PC-3 (cell line): Measurements from ENCODE around the gene VILL. TPM values are rescaled to one million over a fixed set of nuclear protein-coding genes. Genes with fewer than 3 reads are reported as not detected.

ENCODE experiments used
- ATAC-seq: fragments of 200-7000 bp; cut with Tn5 transposase; 2 replicates; pipeline ENCODE4 v1.9.1; 2020; ENCODE audit warnings: mild to moderate bottlenecking, moderate library complexity
- BruUV-seq: library from RNA; stranded (reverse); fragments of 400-500 nt; replicated peaks from 2 replicates; lab custom pipeline; 2021; lab: Mats Ljungman, UMichigan
- CTCF ChIA-PET: fragments of 300-600 bp; sonication (Branson Sonifier 250); formaldehyde crosslinking; loops from one replicate; lab custom pipeline; 2022; ENCODE audit warnings: antibody characterized with exemption; lab: Charles Lee
- POLR2A ChIA-PET: fragments of 300-600 bp; sonication (Branson Sonifier 250); formaldehyde crosslinking; loops from one replicate; lab custom pipeline; 2022; ENCODE audit warnings: antibody characterized with exemption; ENCODE audit not compliant: unreplicated experiment; lab: Charles Lee
- DNase-seq: peaks from one replicate; pipeline ENCODE4 v3.0.0-alpha.2; 2015
- H2AFZ ChIP-seq: fragments of 300-600 bp; sonication (generic); 2 replicates; pipeline ENCODE4 v1.6.0; 2016; ENCODE audit warnings: antibody characterized with exemption, low read length
- H3F3A ChIP-seq: fragments of 300-600 bp; sonication (generic); one replicate; pipeline ENCODE4 v1.6.0; 2017; ENCODE audit warnings: antibody characterized with exemption, low read length, control low read depth, mild to moderate bottlenecking; ENCODE audit not compliant: unreplicated experiment
- H3K27ac ChIP-seq: fragments of 300-600 bp; sonication (generic); 2 replicates; pipeline ENCODE4 v1.5.1; 2016; ENCODE audit warnings: mild to moderate bottlenecking, low read length
- H3K27me3 ChIP-seq: fragments of 300-600 bp; sonication (generic); 2 replicates; pipeline ENCODE4 v1.6.1; 2016; ENCODE audit warnings: low read length, mixed read lengths
- H3K36me3 ChIP-seq: fragments of 300-600 bp; sonication (generic); 2 replicates; pipeline ENCODE4 v1.6.1; 2016; ENCODE audit warnings: low read depth, mixed run types, low read length, mixed read lengths
- H3K4me1 ChIP-seq: fragments of 300-600 bp; sonication (generic); 2 replicates; pipeline ENCODE4 v1.5.1; 2016; ENCODE audit warnings: low read length; ENCODE audit not compliant: insufficient read depth
- H3K4me2 ChIP-seq: fragments of 300-600 bp; sonication (generic); 2 replicates; pipeline ENCODE4 v1.6.0; 2016; ENCODE audit warnings: low read length
- H3K4me3 ChIP-seq: fragments of 300-600 bp; sonication (generic); 2 replicates; pipeline ENCODE4 v1.5.1; 2016; ENCODE audit warnings: mild to moderate bottlenecking, low read length, mixed read lengths
- H3K79me2 ChIP-seq: fragments of 300-600 bp; sonication (generic); 2 replicates; pipeline ENCODE4 v1.6.1; 2017; ENCODE audit warnings: low read length, mixed read lengths
- H3K9ac ChIP-seq: fragments of 300-600 bp; sonication (generic); 2 replicates; pipeline ENCODE4 v1.6.0; 2016; ENCODE audit warnings: mild to moderate bottlenecking, low read length
- H3K9me2 ChIP-seq: fragments of 300-600 bp; sonication (generic); replicated peaks from 2 replicates; pipeline ENCODE4 v1.6.1; 2016; ENCODE audit warnings: mixed run types, low read length, mixed read lengths
- H3K9me3 ChIP-seq: fragments of 300-600 bp; sonication (generic); 2 replicates; pipeline ENCODE4 v1.6.1; 2016; ENCODE audit warnings: low read length, mixed read lengths
- H4K20me1 ChIP-seq: fragments of 300-600 bp; sonication (generic); 2 replicates; pipeline ENCODE4 v1.6.1; 2016; ENCODE audit warnings: low read length, mixed read lengths
- EZH2 ChIP-seq: fragments of 300-600 bp; sonication (generic); IDR thresholded peaks from one replicate; pipeline ENCODE4 v1.6.1; 2017; ENCODE audit warnings: antibody characterized with exemption, mild to moderate bottlenecking, low read length; ENCODE audit not compliant: unreplicated experiment
- EZH2phosphoT487 ChIP-seq: fragments of 300-600 bp; sonication (generic); IDR thresholded peaks from 2 replicates; pipeline ENCODE4 v1.6.1; 2018; ENCODE audit warnings: mild to moderate bottlenecking, antibody characterized with exemption, low read length, borderline replicate concordance
- intact Hi-C: fragments of 100-400 bp; cut with micrococcal nuclease; formaldehyde crosslinking; loops from 2 replicates; pipeline ENCODE4 v1.9.0; 2023
- microRNA-seq: library from miRNA; unstranded; fragments of <30 nt; microRNA quantifications from one replicate; pipeline ENCODE4 v1.1.0, GENCODE V29; 2020; ENCODE audit not compliant: unreplicated experiment
- total RNA-seq: library from RNA; depleted of rRNA; stranded (reverse); fragments of >200 nt; gene quantifications from 2 replicates; pipeline ENCODE4 v1.2.3, GENCODE V29; 2014; rRNA removed
- TF ChIP-seq, protein P1 (sequence below): fragments of 300-600 bp; sonication (generic); conservative IDR thresholded peaks from 2 replicates; pipeline ENCODE4 v1.5.1; 2017; ENCODE audit warnings: antibody characterized with exemption, low read depth, mild to moderate bottlenecking, low read length

Gene VILL
- total RNA-seq, 1 experiment from 2014 or later, result 0.44 TPM

GRCh38 chr3:38054499-38055001, 64.0 kb downstream of the VILL start:
- BruUV-seq, result no TSS peak
- H3K4me1 ChIP-seq, result no peaks in the 10 kb centered on the region
- CTCF ChIA-PET, result no interaction called here
- no peaks in the 10 kb centered on the region for H3K79me2 ChIP-seq
- H3K27me3 ChIP-seq, result no peaks in the 10 kb centered on the region; the same call in 1 of the 2 replicates
- no peaks in the 10 kb centered on the region for H3F3A ChIP-seq
- H2AFZ ChIP-seq, result no peak overlapping the region
- no peaks in the 10 kb centered on the region for H3K9me2 ChIP-seq
- no peak overlapping the region for H3K4me3 ChIP-seq
- H3K9me3 ChIP-seq, result no peaks in the 10 kb centered on the region
- no peak overlapping the region for H3K9ac ChIP-seq
- intact Hi-C loops, result no loop called here
- TF ChIP-seq EZH2phosphoT487 (no peak), EZH2 (no peak)
- TF ChIP-seq, protein P1, sequence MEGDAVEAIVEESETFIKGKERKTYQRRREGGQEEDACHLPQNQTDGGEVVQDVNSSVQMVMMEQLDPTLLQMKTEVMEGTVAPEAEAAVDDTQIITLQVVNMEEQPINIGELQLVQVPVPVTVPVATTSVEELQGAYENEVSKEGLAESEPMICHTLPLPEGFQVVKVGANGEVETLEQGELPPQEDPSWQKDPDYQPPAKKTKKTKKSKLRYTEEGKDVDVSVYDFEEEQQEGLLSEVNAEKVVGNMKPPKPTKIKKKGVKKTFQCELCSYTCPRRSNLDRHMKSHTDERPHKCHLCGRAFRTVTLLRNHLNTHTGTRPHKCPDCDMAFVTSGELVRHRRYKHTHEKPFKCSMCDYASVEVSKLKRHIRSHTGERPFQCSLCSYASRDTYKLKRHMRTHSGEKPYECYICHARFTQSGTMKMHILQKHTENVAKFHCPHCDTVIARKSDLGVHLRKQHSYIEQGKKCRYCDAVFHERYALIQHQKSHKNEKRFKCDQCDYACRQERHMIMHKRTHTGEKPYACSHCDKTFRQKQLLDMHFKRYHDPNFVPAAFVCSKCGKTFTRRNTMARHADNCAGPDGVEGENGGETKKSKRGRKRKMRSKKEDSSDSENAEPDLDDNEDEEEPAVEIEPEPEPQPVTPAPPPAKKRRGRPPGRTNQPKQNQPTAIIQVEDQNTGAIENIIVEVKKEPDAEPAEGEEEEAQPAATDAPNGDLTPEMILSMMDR, result no peak
- H3K4me2 ChIP-seq, result no peak overlapping the region
- POLR2A ChIA-PET, result no interaction called here
- H3K27ac ChIP-seq, result no peak overlapping the region
- DNase-seq (no peak), ATAC-seq (no peak)
- H3K36me3 ChIP-seq, result no peaks in the 10 kb centered on the region
- no peaks in the 10 kb centered on the region for H4K20me1 ChIP-seq

Small RNAs within 50 kb of the gene (microRNA-seq; reads per million reads assigned to microRNA genes)
- 7.8 reads per million, percentile 31 among the genes with 10 or more reads in this experiment for gene MIR26A1

Other genes with a start within 250 kb of the VILL start
- 6.1 and 11.7 TPM in 2 replicates for gene CTDSPL, start 128.9 kb upstream of the VILL start, total RNA-seq
- 16.9 and 18.5 TPM in 2 replicates for gene PLCD1, start 38.9 kb downstream of the VILL start, total RNA-seq
- not detected in 2 replicates for gene DLEC1, start 48.4 kb downstream of the VILL start, total RNA-seq
- 76.4 and 94.5 TPM in 2 replicates for gene ACAA1, start 146.3 kb downstream of the VILL start, total RNA-seq
- 17.7 and 19.1 TPM in 2 replicates for gene MYD88, start 147.9 kb downstream of the VILL start, total RNA-seq
- gene OXSR1, start 174.8 kb downstream of the VILL start, total RNA-seq, result 42.2 and 47.7 TPM in 2 replicates